SKM-1 (cell line): ENCODE results near the gene EPB41L2.

Experiments
- DNase-seq: peaks from one replicate; lab custom pipeline; 2025; ENCODE audit not compliant: unreplicated experiment; lab: John Stamatoyannopoulos, UW

Gene EPB41L2

GRCh38 chr6:131062241-131063027 is 611 bp downstream of the EPB41L2 start:
- DNase-seq = no peak

GRCh38 chr6:131061751-131062119 is 1.3 kb downstream of the EPB41L2 start:
- no peak for DNase-seq

GRCh38 chr6:131061041-131061750 is 1.8 kb downstream of the EPB41L2 start:
- no peak for DNase-seq

- DNase-seq = no peak
Observed at GRCh38 chr6:131060311-131060710, 2.7 kb downstream of the EPB41L2 start.

GRCh38 chr6:131059486-131059885 is 3.6 kb downstream of the EPB41L2 start:
- DNase-seq = no peak

- no peak for DNase-seq
Observed at GRCh38 chr6:131058236-131058635, 4.8 kb downstream of the EPB41L2 start.

GRCh38 chr6:131054392-131055250 is 8.4 kb downstream of the EPB41L2 start:
- no peak for DNase-seq

GRCh38 chr6:131053546-131054240 is 9.4 kb downstream of the EPB41L2 start:
- no peak for DNase-seq

- DNase-seq = no peak
Observed at GRCh38 chr6:131052181-131052580, 10.9 kb downstream of the EPB41L2 start.

GRCh38 chr6:131051341-131051740 is 11.7 kb downstream of the EPB41L2 start:
- DNase-seq = no peak

GRCh38 chr6:131049608-131050007 is 13.4 kb downstream of the EPB41L2 start:
- DNase-seq = no peak

- DNase-seq = no peak
Observed at GRCh38 chr6:131048933-131049515, 14.0 kb downstream of the EPB41L2 start.

- no peak for DNase-seq
Observed at GRCh38 chr6:131048459-131048858, 14.6 kb downstream of the EPB41L2 start.

GRCh38 chr6:131045139-131045538 is 17.9 kb downstream of the EPB41L2 start:
- no peak for DNase-seq

GRCh38 chr6:131043902-131044447 is 19.1 kb downstream of the EPB41L2 start:
- DNase-seq = no peak

GRCh38 chr6:131042664-131043063 is 20.4 kb downstream of the EPB41L2 start:
- no peak for DNase-seq

GRCh38 chr6:131041814-131042213 is 21.2 kb downstream of the EPB41L2 start:
- no peak for DNase-seq

- DNase-seq = no peak
Observed at GRCh38 chr6:131040866-131041265, 22.2 kb downstream of the EPB41L2 start.

GRCh38 chr6:131039345-131039680 is 23.7 kb downstream of the EPB41L2 start:
- no peak for DNase-seq

- no peak for DNase-seq
Observed at GRCh38 chr6:131038597-131039344, 24.3 kb downstream of the EPB41L2 start.
